ENCODE results near the gene UPP1.
A peak's percentile ranks its signal among the peaks of the same experiment; 100 is the strongest.

UPP1 gene

DNA sequence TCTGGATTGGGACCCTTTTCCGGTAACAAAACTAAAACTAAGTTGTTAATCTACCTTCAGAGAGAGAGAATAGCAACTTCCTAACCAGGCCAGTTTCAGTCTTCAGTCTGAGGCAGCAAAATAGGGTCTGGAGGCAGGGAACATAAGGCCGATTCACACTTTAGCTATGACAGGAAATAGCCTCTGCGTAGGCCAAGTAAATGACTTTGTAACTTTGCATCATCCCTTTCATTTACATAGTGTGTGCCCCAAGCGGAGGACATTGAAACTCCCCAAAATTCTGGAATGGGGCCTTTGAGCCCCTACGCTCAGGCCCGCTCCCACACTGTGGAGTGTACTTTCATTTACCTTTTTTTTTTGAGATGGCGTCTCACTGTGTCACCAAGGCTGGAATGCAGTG is 1.7 kb upstream of the UPP1 start:
- DNase-seq = peak; percentile 61

- DNase-seq = peak; percentile 98
Observed at GRCh38 chr7:48088559-48089045, 463 bp upstream of the UPP1 start.

DNA sequence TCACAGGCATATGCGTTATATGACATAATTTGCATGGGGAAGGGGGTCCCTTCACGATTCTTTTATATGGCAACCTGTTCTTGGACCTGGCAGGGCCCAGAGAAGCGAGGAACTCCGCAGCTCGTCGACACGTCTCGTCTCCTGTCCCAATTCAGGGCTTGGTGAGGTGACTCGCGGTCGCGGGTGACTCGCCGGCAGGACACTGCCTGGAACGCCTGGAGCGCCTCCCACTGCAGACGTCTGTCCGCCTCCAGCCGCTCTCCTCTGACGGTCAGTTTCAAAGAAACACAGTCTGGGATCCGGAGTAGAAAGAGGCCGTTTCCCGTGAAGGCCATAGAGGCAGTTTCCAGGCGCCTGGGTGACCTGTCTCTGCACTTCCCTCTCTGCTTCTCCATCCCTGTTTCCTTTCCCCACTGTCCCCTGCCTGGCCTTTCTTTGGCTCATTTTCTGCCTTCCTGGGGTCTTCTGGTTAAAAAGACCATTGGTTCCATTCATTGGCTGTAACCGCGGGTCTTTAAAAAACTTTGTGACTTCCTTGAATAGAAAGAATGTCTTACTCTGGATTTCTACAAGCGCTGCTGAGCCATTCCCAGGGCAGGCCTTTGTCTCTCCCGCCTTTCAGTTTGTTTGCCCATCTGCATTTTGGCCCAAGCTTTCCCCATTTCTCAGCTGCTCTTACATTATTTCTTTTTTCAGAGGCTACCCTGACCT is 1.2 kb downstream of the UPP1 start:
- peak; percentile 83 for DNase-seq

DNA sequence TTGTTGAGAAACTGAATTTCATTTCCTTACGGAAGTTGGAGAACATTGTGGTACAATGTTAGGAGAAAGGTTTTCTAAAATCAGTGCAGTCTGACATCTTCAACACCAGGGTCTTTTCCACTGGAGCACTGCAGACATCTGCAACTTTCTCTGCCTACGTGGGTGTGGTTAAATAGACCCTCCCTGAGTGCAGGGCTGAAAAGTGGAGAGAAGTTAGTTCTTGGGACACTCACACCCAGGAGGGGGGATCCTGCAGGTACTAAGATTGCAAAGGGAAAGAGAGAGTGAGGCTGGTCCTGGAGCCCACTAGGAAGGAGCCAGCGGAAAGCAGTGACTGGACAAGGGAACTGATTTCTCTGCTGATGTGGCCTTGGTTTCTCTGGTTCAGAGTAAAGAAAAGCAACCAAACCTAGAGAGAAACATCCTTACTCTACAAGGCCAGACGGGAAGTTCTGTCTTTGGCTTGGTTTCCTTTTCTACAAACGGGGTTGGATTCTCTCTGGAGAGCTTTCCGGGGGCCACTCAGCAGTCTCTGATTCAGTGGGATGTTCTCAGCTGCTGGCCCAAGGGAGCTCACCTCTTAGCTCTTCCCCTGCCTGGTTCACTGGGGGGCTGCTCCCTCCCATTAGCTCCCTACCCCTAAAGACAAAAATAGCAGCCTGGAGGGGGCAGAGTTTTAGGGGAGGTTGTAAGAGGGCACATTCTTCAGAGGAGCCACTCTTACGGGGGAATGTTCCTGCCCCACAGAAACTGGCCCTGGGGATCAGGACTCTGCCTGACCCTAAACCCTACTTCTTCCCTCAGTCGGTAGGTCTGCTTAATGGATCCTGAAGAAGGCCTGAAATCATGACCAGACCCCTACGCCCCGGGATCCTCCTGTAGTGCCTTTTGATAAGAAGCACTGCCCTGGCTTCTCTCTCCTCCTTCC is 2.7 kb downstream of the UPP1 start:
- peak; percentile 38 for DNase-seq

DNA sequence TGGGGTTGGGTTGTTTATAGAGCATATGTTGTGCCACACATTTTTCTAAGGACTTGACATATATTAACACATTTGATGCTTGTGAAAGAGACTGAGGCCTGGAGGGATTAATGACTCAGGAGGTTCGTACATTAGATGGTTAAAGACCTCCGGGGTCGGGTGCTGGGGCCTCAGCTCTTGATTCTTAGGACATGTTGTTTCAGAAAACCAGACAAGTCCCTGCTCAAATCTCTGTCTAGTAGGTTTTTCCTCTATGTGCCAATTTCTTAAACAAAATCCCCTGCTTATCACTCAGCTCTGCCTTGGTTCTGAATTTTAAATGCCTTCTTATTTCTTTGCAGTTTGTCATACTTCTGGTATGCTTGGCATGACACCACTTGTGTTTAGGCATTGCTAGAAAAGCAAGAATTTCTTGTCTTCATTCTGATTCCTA is 5.8 kb downstream of the UPP1 start:
- peak; percentile 35 for DNase-seq

DNA sequence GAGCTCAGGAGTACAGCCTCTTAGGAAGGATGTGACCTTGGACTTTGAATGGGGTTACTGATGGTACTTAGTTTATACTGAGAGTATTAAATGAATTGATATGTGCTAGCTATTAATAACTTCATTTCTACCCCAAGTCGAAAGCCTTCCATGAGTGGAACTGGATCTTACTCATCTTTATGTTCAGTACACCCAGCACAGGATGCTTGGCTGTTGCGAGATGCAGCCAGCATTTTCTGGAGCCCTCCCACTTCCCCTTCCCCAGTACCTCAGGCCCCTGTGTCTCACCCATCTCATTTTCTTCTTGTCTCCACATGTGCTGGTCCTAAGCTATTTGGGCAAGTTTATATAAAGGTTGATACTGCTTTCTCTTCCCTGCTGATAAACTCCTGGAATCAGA is 7.2 kb downstream of the UPP1 start:
- DNase-seq = peak; percentile 45

GRCh38 chr7:48097521-48098231 is 8.6 kb downstream of the UPP1 start:
- peak; percentile 41 for DNase-seq

DNA sequence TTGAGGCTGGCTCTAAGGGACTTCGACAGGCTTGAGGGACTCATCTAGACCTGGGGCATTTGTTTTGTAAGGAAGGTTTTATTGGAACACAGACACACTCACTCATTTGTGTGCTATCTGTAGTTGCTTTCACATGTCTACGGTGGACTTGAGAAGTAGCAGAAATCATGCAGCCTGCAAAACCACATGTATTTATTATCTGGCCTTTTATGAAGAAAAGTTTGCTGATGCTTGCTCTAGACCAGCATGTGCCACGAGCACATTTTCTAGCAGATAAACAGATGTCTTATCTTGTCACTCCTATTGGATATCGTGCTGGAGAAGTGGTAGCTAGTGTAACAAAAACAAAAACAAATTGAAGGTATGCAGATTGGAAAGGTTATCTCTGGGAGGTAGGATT is 9.8 kb downstream of the UPP1 start:
- peak; percentile 35 for DNase-seq

DNA sequence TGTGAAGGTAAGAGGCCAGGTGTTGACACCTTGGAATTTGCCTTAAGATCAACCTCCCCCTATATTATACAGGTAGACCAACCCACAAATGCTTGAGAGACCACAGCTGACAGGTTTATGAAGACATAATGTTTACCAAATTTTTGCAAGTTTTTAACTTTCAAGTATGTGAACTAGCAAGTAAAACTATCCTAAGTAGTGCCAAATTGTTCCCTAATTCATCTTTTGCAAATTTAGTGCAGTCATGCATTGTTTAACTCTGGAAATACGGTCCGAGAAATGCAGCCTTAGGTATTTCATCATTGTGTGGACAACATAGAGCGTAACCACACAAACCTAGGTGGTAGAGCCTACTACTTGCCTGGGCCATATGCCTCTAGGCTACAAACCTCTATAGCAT is 10.7 kb downstream of the UPP1 start:
- peak; percentile 23 for DNase-seq

GRCh38 chr7:48101352-48101751 is 12.3 kb downstream of the UPP1 start:
- peak; percentile 12 for DNase-seq

DNA sequence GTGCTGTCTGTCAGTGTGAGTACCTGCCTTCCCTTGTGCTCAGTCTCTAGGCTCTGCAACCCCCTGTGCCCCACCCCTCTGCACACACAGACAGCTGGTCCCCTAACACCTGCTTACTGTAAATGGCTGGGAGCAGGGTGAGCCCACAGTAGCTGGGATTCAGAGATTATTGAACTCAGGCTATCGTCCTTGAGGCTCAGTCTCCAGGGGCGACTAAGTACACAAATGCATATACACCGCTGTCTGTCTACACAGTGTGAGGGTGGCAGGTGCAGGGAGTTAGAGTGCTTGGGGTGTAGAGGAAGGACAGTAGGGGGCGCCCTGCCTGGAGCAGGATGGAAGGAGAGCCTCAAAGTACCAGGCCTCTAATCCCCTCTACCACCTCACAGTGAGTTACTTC is 12.9 kb downstream of the UPP1 start:
- peak; percentile 54 for DNase-seq

- peak; percentile 35 for DNase-seq
Observed at GRCh38 chr7:48102530-48102929, 13.5 kb downstream of the UPP1 start.

DNA sequence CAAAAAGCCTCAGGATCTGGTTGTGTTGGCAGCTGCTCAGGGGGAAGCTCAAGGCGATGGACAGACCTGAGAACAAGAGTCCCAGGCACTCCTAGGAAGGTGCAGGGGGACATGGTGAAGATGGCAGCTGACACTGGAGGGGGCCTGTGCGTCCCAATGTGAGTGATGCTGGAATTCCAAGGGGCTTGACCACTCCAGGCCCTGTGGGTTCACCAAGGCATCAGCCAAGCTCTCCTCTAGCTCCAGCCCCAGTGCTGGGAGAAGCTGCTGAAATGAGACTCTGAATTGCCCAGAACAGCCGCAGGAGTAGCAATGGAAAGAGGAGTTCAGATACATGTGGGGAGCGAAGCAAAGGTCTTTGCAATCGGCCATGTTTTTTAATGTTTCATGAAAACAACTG is 16.0 kb downstream of the UPP1 start:
- DNase-seq = no peak

GRCh38 chr7:48106906-48107659 is 18.0 kb downstream of the UPP1 start:
- no peak for DNase-seq

- DNase-seq = no peak
Observed at GRCh38 chr7:48107926-48108472, 18.9 kb downstream of the UPP1 start.

GRCh38 chr7:48108959-48109847 is 20.1 kb downstream of the UPP1 start:
- DNase-seq = no peak

DNA sequence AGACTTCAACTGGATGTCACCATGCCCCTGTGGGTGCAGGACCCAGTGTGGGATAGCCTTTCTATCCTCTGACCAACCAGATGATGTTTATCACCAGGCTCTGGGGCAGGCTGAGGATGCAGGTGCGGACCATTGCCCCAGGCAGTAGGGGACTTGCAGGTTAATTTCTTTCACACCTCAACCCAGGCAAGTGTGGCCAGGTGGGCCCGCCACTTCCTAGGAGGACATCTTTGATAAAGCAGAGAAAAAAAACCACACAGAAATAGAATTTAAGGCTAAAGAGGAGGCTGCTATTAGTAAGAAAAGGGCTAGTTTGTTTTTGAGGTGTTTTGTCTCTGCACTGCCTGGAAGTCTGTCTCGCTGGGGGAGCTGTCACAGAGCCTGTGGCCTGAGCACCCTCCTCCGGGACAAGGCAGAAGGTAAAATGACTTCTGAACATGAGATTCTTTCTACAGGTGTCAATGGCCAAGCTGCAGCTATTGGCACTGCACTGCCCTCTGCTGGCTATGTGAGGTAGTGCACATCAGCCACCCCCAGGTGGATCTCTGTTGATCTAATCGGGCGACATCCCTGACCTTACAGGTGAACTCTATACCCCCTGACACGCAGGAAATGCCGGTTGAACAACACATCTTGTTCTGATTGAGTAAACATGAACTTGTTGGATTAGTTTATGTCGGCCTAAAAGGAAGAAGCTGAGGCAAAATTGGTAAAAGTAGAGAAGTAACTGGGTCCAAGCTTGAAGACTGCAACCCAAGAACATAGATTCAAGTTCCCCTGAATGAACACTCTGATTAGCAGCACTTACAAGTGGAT is 21.0 kb downstream of the UPP1 start:
- peak; percentile 90 for DNase-seq

- DNase-seq = no peak
Observed at GRCh38 chr7:48110868-48111267, 21.8 kb downstream of the UPP1 start.

GRCh38 chr7:48111596-48111995 is 22.5 kb downstream of the UPP1 start:
- no peak for DNase-seq
